GM21576 (cell line): ENCODE data around the gene FAM241B.

Experiments
- ATAC-seq: cut with Tn5 transposase; IDR thresholded peaks from one replicate; pipeline ENCODE4 v1.9.1; 2021; ENCODE audit warnings: mild to moderate bottlenecking, moderate library complexity; ENCODE audit not compliant: unreplicated experiment

FAM241B gene

GRCh38 chr10:69629897-69630650 is at the start of gene FAM241B:
TSS of gene FAM241B (plus strand) at chr10:69630247. CDS start at chr10:69631744, 1,497 bp downstream.
- ATAC-seq = no peak

GRCh38 chr10:69580435-69580834 is 49.6 kb upstream of the FAM241B start:
- no peak for ATAC-seq

GRCh38 chr10:69583106-69583505 is 46.9 kb upstream of the FAM241B start:
- no peak for ATAC-seq

GRCh38 chr10:69584624-69585023 is 45.4 kb upstream of the FAM241B start:
- ATAC-seq = no peak

GRCh38 chr10:69588358-69588757 is 41.7 kb upstream of the FAM241B start:
- no peak for ATAC-seq

GRCh38 chr10:69600761-69601330 is 29.2 kb upstream of the FAM241B start:
- no peak for ATAC-seq

- no peak for ATAC-seq
Measured at GRCh38 chr10:69609077-69609476, 21.0 kb upstream of the FAM241B start.

- no peak for ATAC-seq
Measured at GRCh38 chr10:69612760-69613159, 17.3 kb upstream of the FAM241B start.

GRCh38 chr10:69614130-69614529 is 15.9 kb upstream of the FAM241B start:
- no peak for ATAC-seq

GRCh38 chr10:69616358-69616757 is 13.7 kb upstream of the FAM241B start:
- no peak for ATAC-seq

- no peak for ATAC-seq
Measured at GRCh38 chr10:69618746-69619145, 11.3 kb upstream of the FAM241B start.

GRCh38 chr10:69619626-69620025 is 10.4 kb upstream of the FAM241B start:
- no peak for ATAC-seq

- ATAC-seq = no peak
Measured at GRCh38 chr10:69620625-69621024, 9.4 kb upstream of the FAM241B start.

- no peak for ATAC-seq
Measured at GRCh38 chr10:69624245-69624786, 5.7 kb upstream of the FAM241B start.

GRCh38 chr10:69626826-69627225 is 3.2 kb upstream of the FAM241B start:
- ATAC-seq = no peak

GRCh38 chr10:69628891-69629290 is 1.2 kb upstream of the FAM241B start:
- ATAC-seq = no peak

- no peak for ATAC-seq
Measured at GRCh38 chr10:69629519-69629896, 539 bp upstream of the FAM241B start.

- ATAC-seq = no peak
Measured at GRCh38 chr10:69630651-69631400, 779 bp downstream of the FAM241B start.

GRCh38 chr10:69631566-69631965 is 1.5 kb downstream of the FAM241B start:
- no peak for ATAC-seq

GRCh38 chr10:69632516-69633199 is 2.6 kb downstream of the FAM241B start:
- ATAC-seq = no peak
